ENCODE measurements around the gene PRSS53.

DNA sequence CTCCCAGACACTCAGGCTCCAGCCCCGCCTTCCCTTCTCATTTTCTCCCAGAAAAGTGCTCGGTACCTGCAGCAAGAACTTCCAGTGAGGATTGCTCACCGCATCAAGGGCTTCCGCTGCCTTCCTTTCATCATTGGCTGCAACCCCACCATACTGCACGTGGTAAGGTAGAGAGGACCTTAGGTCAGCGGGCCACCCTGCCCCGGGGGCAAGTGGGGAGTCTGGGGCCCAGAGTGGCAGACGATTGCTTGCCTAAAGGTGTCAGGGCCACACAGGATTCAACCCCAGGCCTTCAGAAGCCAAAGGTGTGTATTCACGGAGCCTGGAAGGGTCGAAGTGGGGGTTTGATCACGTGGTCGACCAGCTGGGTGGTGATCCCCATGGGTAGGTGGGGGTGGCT lies 20.9 kb upstream of the PRSS53 start:
- TF ChIP-seq CTCF (IDR thresholded peaks at IDR 0.05) (no peak), POLR2A (IDR thresholded peaks at IDR 0.05) (no peak)
